Vagina (tissue), 2 donors: ENCODE data around the gene MYCBPAP. TPM values are rescaled to one million over a fixed set of nuclear protein-coding genes. Genes with fewer than 3 reads are reported as not detected.

Experiments
- DNase-seq, 2 donors: peaks; one replicate each; pipeline ENCODE4 v3.0.0-alpha.2; 2017; ENCODE audit errors: extremely low spot score in 2 of 2
- H3K27ac ChIP-seq: fragments of 200-600 bp; sonication (generic); one replicate; pipeline ENCODE4 v1.5.1; 2019
- H3K27me3 ChIP-seq: fragments of 200-600 bp; sonication (generic); one replicate; pipeline ENCODE4 v1.5.1; 2019
- H3K36me3 ChIP-seq, 2 donors: fragments of 200-600 bp; sonication (generic); one replicate each; pipeline ENCODE4 v1.5.1; 2017 to 2019
- H3K4me1 ChIP-seq: fragments of 200-600 bp; sonication (generic); one replicate; pipeline ENCODE4 v1.5.1; 2019
- H3K4me3 ChIP-seq, 2 donors: fragments of 200-600 bp; sonication (generic); 1 replicate in 1 of 2; 2 replicates in 1 of 2; pipeline ENCODE4 v1.5.1; 2016 to 2019
- H3K9me3 ChIP-seq: fragments of 200-600 bp; sonication (generic); one replicate; pipeline ENCODE4 v1.5.1; 2019
- CTCF ChIP-seq, 3 experiments: fragments of 450-650 bp in 2 of 3; fragments of 200-600 bp in 1 of 3; sonication (generic) in 1 of 3; IDR thresholded peaks; one replicate each; pipeline ENCODE4 v1.5.1; 2017 to 2019; ENCODE audit warnings: antibody characterized with exemption in 3 of 3, mild to moderate bottlenecking in 2 of 3, moderate library complexity in 2 of 3
- POLR2A ChIP-seq, 2 donors: fragments of 450-650 bp; IDR thresholded peaks; one replicate each; pipeline ENCODE4 v1.6.1; 2017; ENCODE audit warnings: antibody characterized with exemption in 2 of 2, mild to moderate bottlenecking in 2 of 2, moderate library complexity in 2 of 2
- POLR2AphosphoS5 ChIP-seq, 2 donors: sonication (generic); formaldehyde crosslinking; IDR thresholded peaks; one replicate each; pipeline ENCODE4 v1.9.0; 2017; ENCODE audit warnings: antibody characterized with exemption in 2 of 2, mild to moderate bottlenecking in 2 of 2, low read depth in 1 of 2; ENCODE audit not compliant: insufficient read depth in 1 of 2
- intact Hi-C: fragments of 100-400 bp; cut with DNase I; formaldehyde crosslinking; loops from one replicate; pipeline ENCODE4 v1.15.1; 2023
- total RNA-seq: library from RNA; depleted of rRNA; stranded (reverse); fragments of >200 nt; gene quantifications from one replicate; pipeline ENCODE4 v1.2.3, GENCODE V29; 2016

Gene MYCBPAP
- total RNA-seq, 1 donor from 2014 or later: not detected

DNA sequence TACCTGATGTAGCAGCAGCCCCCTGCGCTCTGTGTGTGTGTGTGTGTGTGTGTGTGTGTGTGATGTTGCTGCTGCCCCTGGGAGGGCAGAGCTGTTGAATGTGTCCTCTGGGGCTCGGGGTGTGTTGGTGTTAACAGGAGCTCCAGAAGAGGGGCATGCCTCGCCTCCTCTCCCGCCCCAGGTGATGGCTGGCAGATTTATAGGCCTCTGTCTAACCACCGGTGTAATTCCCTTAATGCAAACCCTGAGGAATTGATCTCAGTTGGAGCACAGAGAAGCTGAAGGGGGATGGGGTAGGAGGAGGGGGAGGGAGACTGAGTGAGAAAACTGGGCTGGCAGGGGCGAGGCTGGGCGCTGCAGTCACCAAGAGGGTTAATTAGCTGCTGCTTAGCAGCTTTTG, 62.3 kb downstream of the MYCBPAP start:
- Histone ChIP-seq H3K4me3 (no peak overlapping the region), H3K27ac (no peak overlapping the region), H3K36me3 (no peaks in the 10 kb centered on the region), H3K9me3 (no peaks in the 10 kb centered on the region), H3K4me1 (peaks cover 8% of the 10 kb centered on the region), H3K27me3 (no peaks in the 10 kb centered on the region)
- TF ChIP-seq CTCF (IDR thresholded peaks at IDR 0.05) (no peak), POLR2A (IDR thresholded peaks at IDR 0.05) (no peak), POLR2AphosphoS5 (IDR thresholded peaks at IDR 0.05; ENCODE audit: insufficient read depth in 1 of 2, low read depth in 1 of 2) (no peak)
- no peak for DNase-seq
- intact Hi-C loops: no loop called here

- H3K4me3 ChIP-seq: no peak overlapping the region
- intact Hi-C loops: no loop called here
- H3K4me1 ChIP-seq: no peaks in the 10 kb centered on the region
- H3K27ac ChIP-seq: no peak overlapping the region
- no peaks in the 10 kb centered on the region for H3K9me3 ChIP-seq
- DNase-seq: no peak
- TF ChIP-seq CTCF (IDR thresholded peaks at IDR 0.05): no peak
- no peak for TF ChIP-seq POLR2A (IDR thresholded peaks at IDR 0.05)
- TF ChIP-seq POLR2AphosphoS5 (IDR thresholded peaks at IDR 0.05; ENCODE audit: insufficient read depth in 1 of 2, low read depth in 1 of 2): no peak
- H3K27me3 ChIP-seq: no peaks in the 10 kb centered on the region
- no peaks in the 10 kb centered on the region for H3K36me3 ChIP-seq
Observed at GRCh38 chr17:50571681-50572080, 63.4 kb downstream of the MYCBPAP start.

DNA sequence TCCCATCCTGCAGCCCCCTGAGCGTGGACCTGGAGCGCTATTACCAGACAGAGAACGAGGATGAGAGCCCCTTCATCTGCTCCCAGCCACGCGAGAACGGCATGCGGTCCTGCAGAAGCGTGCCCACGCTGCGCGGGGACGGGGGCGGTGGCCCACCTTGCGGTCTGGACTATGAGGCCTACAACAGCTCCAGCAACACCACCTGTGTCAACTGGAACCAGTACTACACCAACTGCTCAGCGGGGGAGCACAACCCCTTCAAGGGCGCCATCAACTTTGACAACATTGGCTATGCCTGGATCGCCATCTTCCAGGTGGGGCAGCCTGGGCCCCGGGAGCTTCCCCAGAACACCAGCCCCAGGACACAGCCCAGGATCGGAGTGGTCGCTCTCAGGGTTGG, 64.3 kb downstream of the MYCBPAP start:
- no peak for DNase-seq
- no peaks in the 10 kb centered on the region for H3K27me3 ChIP-seq
- H3K4me1 ChIP-seq: no peaks in the 10 kb centered on the region
- intact Hi-C loops: no loop called here
- no peak overlapping the region for H3K4me3 ChIP-seq
- TF ChIP-seq POLR2AphosphoS5 (IDR thresholded peaks at IDR 0.05; ENCODE audit: insufficient read depth in 1 of 2, low read depth in 1 of 2): no peak
- TF ChIP-seq POLR2A (IDR thresholded peaks at IDR 0.05): no peak
- TF ChIP-seq CTCF (IDR thresholded peaks at IDR 0.05): no peak
- no peaks in the 10 kb centered on the region for H3K36me3 ChIP-seq
- no peaks in the 10 kb centered on the region for H3K9me3 ChIP-seq
- H3K27ac ChIP-seq: no peak overlapping the region

DNA sequence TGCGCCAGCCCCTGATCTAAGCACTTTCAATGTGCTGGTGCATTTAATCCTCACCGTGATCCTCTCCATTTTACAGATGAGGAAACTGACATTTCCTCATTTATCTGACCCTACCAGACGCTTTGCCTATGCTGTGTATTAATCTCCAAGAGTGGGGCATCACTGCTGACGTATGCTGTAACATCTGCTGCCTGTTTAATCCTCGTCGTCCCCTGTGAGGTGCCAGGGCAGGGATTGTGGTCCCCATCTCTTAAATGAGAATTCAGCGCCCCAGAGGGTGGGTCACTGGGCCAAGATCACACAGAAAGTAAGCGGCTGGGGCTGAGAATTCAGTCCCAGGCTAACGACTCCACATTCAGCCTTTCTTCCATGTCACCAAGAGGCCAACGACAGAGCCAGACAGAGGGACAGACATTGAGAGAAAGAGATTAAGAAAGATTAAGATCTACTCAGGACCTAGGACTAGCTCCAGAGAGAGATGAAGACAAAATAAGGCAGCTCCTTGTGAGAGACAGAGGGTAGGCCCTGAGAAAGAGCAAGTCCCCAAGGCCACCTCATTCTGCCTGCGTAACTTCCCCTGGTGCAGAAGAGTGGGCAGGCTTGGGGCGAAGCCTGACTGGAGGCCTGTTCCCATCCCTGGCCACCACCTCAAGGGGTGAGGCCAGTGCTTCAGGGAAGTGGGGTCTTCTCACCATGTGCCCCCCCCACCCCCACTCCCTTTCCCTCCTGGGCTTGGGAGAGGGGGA, 65.8 kb downstream of the MYCBPAP start:
- TF ChIP-seq POLR2AphosphoS5 (IDR thresholded peaks at IDR 0.05; ENCODE audit: insufficient read depth in 1 of 2, low read depth in 1 of 2): no peak
- TF ChIP-seq CTCF (IDR thresholded peaks at IDR 0.05): no peak
- TF ChIP-seq POLR2A (IDR thresholded peaks at IDR 0.05): no peak
- no peaks in the 10 kb centered on the region for H3K9me3 ChIP-seq

GRCh38 chr17:50575581-50576210, 67.5 kb downstream of the MYCBPAP start:
- TF ChIP-seq CTCF (IDR thresholded peaks at IDR 0.05) (no peak), POLR2A (IDR thresholded peaks at IDR 0.05) (no peak), POLR2AphosphoS5 (IDR thresholded peaks at IDR 0.05; ENCODE audit: insufficient read depth in 1 of 2, low read depth in 1 of 2) (no peak)
- no peak for DNase-seq
- Histone ChIP-seq H3K4me1 (no peaks in the 10 kb centered on the region), H3K27ac (no peak overlapping the region), H3K27me3 (no peaks in the 10 kb centered on the region), H3K9me3 (no peaks in the 10 kb centered on the region), H3K36me3 (no peaks in the 10 kb centered on the region), H3K4me3 (no peak overlapping the region)
- intact Hi-C loops: no loop called here

More for the DNA sequence above, 65.8 kb downstream of the MYCBPAP start:
- no peaks in the 10 kb centered on the region for H3K36me3 ChIP-seq
- no peaks in the 10 kb centered on the region for H3K4me1 ChIP-seq
- H3K27ac ChIP-seq: no peak overlapping the region
- intact Hi-C loops: no loop called here
- H3K4me3 ChIP-seq: no peak overlapping the region
- H3K27me3 ChIP-seq: no peaks in the 10 kb centered on the region
- DNase-seq: no peak
